ENCODE results near the gene TSPAN11.

TSPAN11 gene, protein sequence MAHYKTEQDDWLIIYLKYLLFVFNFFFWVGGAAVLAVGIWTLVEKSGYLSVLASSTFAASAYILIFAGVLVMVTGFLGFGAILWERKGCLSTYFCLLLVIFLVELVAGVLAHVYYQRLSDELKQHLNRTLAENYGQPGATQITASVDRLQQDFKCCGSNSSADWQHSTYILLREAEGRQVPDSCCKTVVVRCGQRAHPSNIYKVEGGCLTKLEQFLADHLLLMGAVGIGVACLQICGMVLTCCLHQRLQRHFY

DNA sequence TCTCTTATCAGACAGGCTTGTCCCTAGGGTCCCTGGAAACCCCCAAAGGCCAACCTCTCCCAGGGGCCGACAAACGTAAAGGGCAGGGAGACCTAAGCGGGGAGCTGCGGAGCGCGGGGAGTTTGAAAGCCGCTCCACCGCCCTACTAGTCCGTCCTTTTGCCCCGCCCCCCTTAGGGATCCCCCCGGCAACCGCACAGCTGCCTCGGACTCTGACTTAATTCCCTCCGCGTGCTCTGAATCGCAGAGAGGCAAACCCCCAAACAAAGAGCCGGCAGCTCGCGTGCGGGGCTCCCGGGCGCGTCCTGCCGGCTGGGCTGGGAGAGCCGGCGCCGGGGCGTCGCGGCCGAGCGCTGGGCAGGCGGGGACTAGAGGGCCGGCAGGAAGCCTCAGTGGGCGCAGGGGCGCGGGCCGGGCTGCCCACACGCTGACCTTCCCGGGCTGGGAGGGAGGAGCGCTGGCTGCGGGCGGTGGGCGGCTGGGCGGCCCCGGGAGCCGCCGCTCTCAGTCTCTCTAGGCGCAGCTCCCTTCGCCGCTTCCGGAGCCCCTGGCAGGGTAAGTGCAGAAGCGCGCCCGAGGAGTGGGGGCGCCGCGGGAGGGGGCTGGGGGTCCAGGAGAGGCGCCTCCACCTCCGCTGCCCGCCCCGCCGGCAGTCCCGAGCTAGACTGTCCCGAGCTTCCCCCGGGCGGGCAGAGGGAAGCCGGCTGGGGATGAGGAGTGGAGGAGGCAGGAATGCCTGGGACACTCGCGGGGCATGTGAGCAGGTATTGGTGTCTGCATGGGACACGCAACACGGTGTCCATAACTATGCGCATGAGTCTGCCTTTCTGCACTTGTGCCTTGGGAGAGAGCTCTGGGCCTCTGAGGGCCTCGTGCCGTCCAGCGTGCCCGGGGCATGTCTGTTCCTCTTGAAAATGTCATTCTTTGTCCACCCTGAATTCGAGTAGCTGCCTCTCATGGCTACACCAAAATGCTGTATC is at the start of gene TSPAN11:
Gene TSPAN11 (plus strand): TSS at position 506 of the 979 bp plus-strand sequence. CDS start 27,244 bp downstream, outside the sequence.
- H3K4me3 ChIP-seq (ENCODE audit: low read depth, low read length), result no peak within 1 kb of the TSS
- TF ChIP-seq, protein P1, sequence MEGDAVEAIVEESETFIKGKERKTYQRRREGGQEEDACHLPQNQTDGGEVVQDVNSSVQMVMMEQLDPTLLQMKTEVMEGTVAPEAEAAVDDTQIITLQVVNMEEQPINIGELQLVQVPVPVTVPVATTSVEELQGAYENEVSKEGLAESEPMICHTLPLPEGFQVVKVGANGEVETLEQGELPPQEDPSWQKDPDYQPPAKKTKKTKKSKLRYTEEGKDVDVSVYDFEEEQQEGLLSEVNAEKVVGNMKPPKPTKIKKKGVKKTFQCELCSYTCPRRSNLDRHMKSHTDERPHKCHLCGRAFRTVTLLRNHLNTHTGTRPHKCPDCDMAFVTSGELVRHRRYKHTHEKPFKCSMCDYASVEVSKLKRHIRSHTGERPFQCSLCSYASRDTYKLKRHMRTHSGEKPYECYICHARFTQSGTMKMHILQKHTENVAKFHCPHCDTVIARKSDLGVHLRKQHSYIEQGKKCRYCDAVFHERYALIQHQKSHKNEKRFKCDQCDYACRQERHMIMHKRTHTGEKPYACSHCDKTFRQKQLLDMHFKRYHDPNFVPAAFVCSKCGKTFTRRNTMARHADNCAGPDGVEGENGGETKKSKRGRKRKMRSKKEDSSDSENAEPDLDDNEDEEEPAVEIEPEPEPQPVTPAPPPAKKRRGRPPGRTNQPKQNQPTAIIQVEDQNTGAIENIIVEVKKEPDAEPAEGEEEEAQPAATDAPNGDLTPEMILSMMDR (IDR thresholded peaks at IDR 0.05; ENCODE audit: control insufficient read depth, extremely low read depth, insufficient read depth), result no peak
- no peak for DNase-seq (ENCODE audit: low read depth)

DNA sequence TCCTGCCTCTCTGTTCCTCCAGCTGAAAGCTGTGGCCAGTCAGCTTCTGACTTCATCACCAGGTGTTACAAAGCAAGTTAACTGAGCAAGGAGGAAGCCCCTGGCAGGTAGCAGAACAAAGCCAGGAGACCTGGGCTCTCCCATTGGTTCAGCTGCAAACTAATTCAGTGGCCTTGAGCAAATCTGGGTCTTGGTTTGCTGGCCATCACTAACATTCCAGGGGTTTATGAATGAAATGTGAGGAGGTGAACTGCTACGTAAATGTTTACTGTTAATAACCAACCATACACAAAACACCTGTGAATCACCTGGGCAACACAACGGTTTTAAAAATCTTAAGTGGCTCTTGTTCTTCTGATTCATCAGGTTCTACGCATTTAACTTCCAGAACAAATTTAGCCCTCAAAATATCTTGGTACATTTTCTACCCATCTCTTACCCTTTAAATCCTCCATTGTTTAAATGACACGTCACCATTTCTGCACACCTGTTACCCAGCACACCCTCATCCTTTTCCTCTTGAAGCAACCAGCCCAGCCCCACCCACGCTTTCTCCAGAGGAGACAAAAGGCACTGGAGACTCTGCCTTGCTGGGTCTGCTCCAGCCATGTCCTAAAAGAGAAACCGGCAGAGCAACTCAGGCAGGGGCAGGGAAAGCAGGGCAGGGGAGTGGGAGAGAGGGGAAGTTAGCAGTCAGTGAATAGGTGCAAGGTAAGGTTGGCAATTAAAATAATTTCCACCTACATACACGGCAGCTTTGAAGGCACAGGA is 49.3 kb upstream of the TSPAN11 start:
- TF ChIP-seq, protein P1 (IDR thresholded peaks at IDR 0.05; ENCODE audit: control insufficient read depth, extremely low read depth, insufficient read depth), result no peak
- DNase-seq (ENCODE audit: low read depth), result no peak
- H3K4me3 ChIP-seq (ENCODE audit: low read depth, low read length), result no peak overlapping the region

DNA sequence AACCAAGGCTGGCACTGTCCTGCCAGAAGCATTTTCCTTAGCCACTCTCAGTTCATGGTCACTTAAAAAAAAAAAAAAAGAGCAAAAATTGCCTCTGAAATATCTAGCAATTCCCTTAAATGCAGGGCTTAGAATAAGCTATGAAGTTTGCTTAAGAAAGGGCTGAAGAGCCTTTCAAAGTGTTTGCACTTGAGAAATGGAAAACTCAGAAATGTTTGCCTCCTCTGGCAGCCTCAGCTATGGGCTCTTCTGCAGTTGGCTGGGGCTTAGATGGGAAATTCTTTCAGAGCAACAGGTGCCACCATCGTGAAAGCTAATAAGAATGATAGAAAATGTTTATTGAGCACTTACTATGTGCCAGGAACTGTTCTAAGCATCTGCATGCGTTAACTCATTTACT is 48.5 kb upstream of the TSPAN11 start:
- no peak overlapping the region for H3K4me3 ChIP-seq (ENCODE audit: low read depth, low read length)
- DNase-seq (ENCODE audit: low read depth), result no peak
- TF ChIP-seq, protein P1 (IDR thresholded peaks at IDR 0.05; ENCODE audit: control insufficient read depth, extremely low read depth, insufficient read depth), result no peak

DNA sequence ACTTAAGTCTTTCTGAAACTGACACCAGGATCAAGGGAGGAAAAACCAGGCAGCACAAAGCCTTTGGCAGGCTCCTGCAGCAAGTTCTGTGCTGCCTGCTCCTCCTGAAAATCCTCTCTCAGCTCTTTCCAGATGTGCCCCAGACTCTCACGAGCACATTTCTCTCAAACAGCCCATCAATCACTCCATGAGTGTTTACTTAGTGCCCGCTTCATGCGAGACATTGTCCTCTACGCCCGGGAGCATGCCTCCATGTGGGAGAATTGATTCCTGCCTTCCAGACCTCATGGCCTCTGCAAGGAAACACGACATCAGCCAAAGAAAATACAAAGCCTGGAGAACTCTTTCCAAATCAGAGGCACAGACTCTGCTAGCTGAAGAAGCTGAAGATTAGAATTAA is 46.5 kb upstream of the TSPAN11 start:
- TF ChIP-seq, protein P1 (IDR thresholded peaks at IDR 0.05; ENCODE audit: control insufficient read depth, extremely low read depth, insufficient read depth), result no peak
- no peak for DNase-seq (ENCODE audit: low read depth)
- no peak overlapping the region for H3K4me3 ChIP-seq (ENCODE audit: low read depth, low read length)

DNA sequence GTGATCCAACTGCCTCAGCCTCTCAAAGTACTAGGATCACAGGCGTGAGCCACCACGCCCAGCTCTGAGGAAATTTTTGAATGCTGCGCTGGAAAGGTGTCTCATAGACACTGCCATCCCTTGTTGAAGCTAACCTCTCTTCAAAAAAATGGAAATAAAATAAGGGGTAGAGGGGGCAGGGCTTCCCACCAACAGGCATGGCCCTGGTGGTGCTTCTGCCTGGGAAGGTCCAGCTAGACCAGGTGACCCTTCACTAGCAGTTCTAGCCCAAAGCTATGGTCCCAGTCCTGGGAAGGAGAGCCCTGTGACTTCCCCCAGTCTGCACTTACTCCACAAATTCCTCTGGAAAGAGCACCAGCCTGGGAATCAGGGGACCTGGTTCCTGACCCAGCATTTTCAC is 45.7 kb upstream of the TSPAN11 start:
- no peak overlapping the region for H3K4me3 ChIP-seq (ENCODE audit: low read depth, low read length)
- TF ChIP-seq, protein P1 (IDR thresholded peaks at IDR 0.05; ENCODE audit: control insufficient read depth, extremely low read depth, insufficient read depth), result no peak
- no peak for DNase-seq (ENCODE audit: low read depth)

DNA sequence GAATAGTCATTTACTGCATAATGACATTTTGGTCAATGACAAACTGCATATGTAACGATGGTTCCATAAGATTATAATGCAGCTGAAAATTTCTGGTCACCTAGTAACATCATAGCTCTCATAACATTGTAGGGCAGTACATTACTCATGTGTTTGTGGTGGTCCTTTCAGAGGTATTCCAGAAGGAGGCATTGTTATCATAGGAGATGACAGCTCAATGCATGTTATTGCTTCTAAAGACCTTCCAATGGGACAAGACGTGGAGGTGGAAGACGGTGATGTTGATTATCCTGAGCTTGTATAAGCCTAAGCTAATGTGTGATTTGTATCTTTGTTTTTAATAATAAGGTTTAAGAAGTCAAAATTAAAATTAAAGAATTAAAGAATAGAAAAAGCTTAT is 43.8 kb upstream of the TSPAN11 start:
- TF ChIP-seq, protein P1 (IDR thresholded peaks at IDR 0.05; ENCODE audit: control insufficient read depth, extremely low read depth, insufficient read depth), result no peak
- H3K4me3 ChIP-seq (ENCODE audit: low read depth, low read length), result no peak overlapping the region
- DNase-seq (ENCODE audit: low read depth), result no peak

Measured in LNCaP clone FGC (cell line).